Right cardiac atrium (tissue), 5 donors: ENCODE data around the gene WDTC1. TPM values are rescaled to one million over a fixed set of nuclear protein-coding genes. Genes with fewer than 3 reads are reported as not detected.

Source experiments
- ATAC-seq, 2 donors: fragments of 200-7000 bp; cut with Tn5 transposase; one replicate each; pipeline versions ENCODE4 v1.8.0 to v1.9.1; 2020; ENCODE audit warnings: moderate library complexity in 2 of 2, mild to moderate bottlenecking in 1 of 2
- DNase-seq, 3 donors: peaks; one replicate each; pipeline ENCODE4 v3.0.0-alpha.2; 2020
- H3K27ac ChIP-seq: one replicate; pipeline ENCODE4 v1.5.1; 2013; ENCODE audit warnings: mild to moderate bottlenecking, low read length, control low read depth, moderate library complexity
- H3K27me3 ChIP-seq: one replicate; pipeline ENCODE4 v1.6.1; 2013; ENCODE audit not compliant: control insufficient read depth, insufficient read depth
- H3K4me1 ChIP-seq: one replicate; pipeline ENCODE4 v1.6.1; 2013; ENCODE audit warnings: low read length; ENCODE audit not compliant: control insufficient read depth, insufficient read depth
- H3K4me3 ChIP-seq: one replicate; pipeline ENCODE4 v1.5.1; 2013; ENCODE audit warnings: low read length, control low read depth
- H3K9me3 ChIP-seq: one replicate; pipeline ENCODE4 v1.6.1; 2013; ENCODE audit warnings: low read length; ENCODE audit not compliant: control insufficient read depth
- WGBS: extraction: QIAGEN DNeasy Blood & Tissue Kit; methylation state at CpG from one replicate; pipeline ENCODE4 v1.1.7; 2013; 5-methylcytosine and 5-hydroxymethylcytosine counted together
- intact Hi-C, 4 donors: fragments of 100-400 bp; cut with DNase I; formaldehyde crosslinking; loops; one replicate each; pipeline versions ENCODE4 v1.11.0 to v1.14.0; 2022 to 2023
- polyA plus RNA-seq: library from polyadenylated mRNA; stranded (reverse); fragments of 200-250 nt; gene quantifications from one replicate; pipeline ENCODE4 v1.2.3, GENCODE V29; 2013
- total RNA-seq, 4 donors: library from RNA; stranded (reverse); fragmentation: NEBNext Ultra II Directional; extraction: Animal tissue kit (Norgen Biotek cat#: 25700); gene quantifications; one replicate each; pipeline ENCODE4 v1.2.1, GENCODE V29; 2021
- donor health status: healthy with polysubstance abuse.
- donor health status: DM: no; HTN: yes; CAD: no.
- donor health status: DM: no; HTN: no; CAD: no.
- donor health status: DM: no; HTN: yes; CAD: no; lungs with severe emphysema.
- donor health status: DM: yes; HTN: yes; CAD: no.

The WDTC1 gene
- total and polyA plus RNA-seq, 5 donors: 53.0 to 75.2 (median 70.9) TPM

DNA sequence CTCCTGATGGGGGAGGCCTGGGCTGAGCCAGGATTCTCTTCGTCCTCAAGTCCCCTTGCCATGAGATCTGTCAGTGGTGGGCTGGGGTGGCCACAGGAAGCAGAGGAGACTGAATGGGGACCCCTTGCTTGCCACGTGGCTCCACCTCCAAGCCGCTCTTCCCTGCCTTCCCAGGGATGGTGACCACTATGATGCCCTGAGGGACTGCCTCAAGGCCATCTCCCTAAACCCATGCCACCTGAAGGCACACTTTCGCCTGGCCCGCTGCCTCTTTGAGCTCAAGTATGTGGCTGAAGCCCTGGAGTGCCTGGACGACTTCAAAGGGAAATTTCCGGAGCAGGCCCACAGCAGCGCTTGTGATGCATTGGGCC, 66.6 kb downstream of the WDTC1 start:
- H3K4me1 ChIP-seq: peaks cover 13% of the 10 kb centered on the region

GRCh38 chr1:27301582-27302199, 67.3 kb downstream of the WDTC1 start:
- H3K27ac ChIP-seq: no peak overlapping the region
- peaks cover 13% of the 10 kb centered on the region for H3K4me1 ChIP-seq
- no peaks in the 10 kb centered on the region for H3K9me3 ChIP-seq
- ATAC-seq: no peak
- intact Hi-C loops: loop anchor here in 3 of 4 donors (2.0 to 5.0 kb wide), 5 partner anchors 87 to 356 kb away; partner anchors contain the start of gene GPR3 (in 1 of the 3)
- H3K4me3 ChIP-seq: no peak overlapping the region
- 84% methylated on average over 10 of the region's 10 CpGs for WGBS
- no peaks in the 10 kb centered on the region for H3K27me3 ChIP-seq
- DNase-seq: no peak

More for the DNA sequence above, 66.6 kb downstream of the WDTC1 start:
- peak in 1 of 3 donors; percentile 69 for DNase-seq
- Histone ChIP-seq H3K4me3 (no peak overlapping the region), H3K9me3 (no peaks in the 10 kb centered on the region), H3K27me3 (no peaks in the 10 kb centered on the region), H3K27ac (no peak overlapping the region)
- ATAC-seq: no peak
- 64% methylated on average over 8 of the region's 8 CpGs for WGBS
- intact Hi-C loops: loop anchor here in 3 of 4 donors (2.0 to 5.0 kb wide), 5 partner anchors 88 to 356 kb away; partner anchors contain the start of gene GPR3 (in 1 of the 3)

- WGBS: 96% methylated on average over 2 of the region's 2 CpGs
- intact Hi-C loops: loop anchor here in 2 of 4 donors (5.0 kb wide), 3 partner anchors 90 to 355 kb away; partner anchors contain the start of gene GPR3 (in 1 of the 2)
Observed at GRCh38 chr1:27302612-27303011, 68.2 kb downstream of the WDTC1 start.

DNA sequence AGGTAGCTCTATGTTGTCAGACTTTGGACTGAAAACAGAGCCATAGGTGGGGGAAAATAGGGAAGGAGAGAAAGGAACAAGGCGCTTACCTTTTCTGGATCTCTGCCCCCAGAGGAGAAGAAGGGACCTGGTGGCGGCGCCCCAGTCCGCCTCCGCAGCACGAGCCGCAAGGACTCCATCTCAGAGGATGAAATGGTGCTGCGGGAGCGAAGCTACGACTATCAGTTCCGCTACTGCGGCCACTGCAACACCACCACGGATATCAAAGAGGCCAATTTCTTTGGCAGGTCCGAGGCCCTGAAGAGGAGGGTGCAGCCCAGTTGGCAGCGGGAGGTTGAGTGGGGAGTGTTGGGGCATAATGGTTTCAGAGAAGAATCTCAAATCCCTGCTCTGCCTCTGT, 69.1 kb downstream of the WDTC1 start:
- 90% methylated on average over 15 of the region's 15 CpGs for WGBS
- no peak for DNase-seq

More at GRCh38 chr1:27302612-27303011, 68.2 kb downstream of the WDTC1 start:
- DNase-seq: no peak
- ATAC-seq: no peak
- no peaks in the 10 kb centered on the region for H3K27me3 ChIP-seq
- H3K9me3 ChIP-seq: no peaks in the 10 kb centered on the region
- peaks cover 13% of the 10 kb centered on the region for H3K4me1 ChIP-seq
- H3K4me3 ChIP-seq: no peak overlapping the region
- no peak overlapping the region for H3K27ac ChIP-seq

DNA sequence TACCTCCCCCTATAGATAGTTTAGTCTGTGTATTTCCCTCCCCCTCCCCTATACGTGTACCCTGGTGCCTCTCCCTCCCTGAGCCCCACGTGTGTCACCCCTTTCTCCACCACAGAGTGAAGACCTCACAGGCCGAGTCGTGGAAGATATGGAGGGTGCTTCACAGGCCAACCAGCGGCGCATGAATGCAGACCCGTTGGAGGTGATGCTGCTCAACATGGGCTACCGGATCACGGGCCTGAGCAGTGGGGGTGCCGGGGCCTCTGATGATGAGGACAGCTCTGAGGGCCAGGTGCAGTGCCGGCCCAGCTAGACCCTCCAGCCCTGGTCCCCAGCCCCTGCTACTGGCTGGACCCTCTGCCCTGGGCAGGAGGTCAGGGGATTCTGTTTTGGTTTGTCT, 71.6 kb downstream of the WDTC1 start:
- Histone ChIP-seq H3K9me3 (no peaks in the 10 kb centered on the region), H3K4me3 (no peak overlapping the region), H3K4me1 (no peaks in the 10 kb centered on the region), H3K27me3 (no peaks in the 10 kb centered on the region), H3K27ac (no peak overlapping the region)
- ATAC-seq (no peak), DNase-seq (peak in 1 of 3 donors; percentile 38)
- intact Hi-C loops: no loop called here
- 87% methylated on average over 11 of the region's 11 CpGs for WGBS

More for the DNA sequence above, 69.1 kb downstream of the WDTC1 start:
- intact Hi-C loops: loop anchor here in 2 of 4 donors (5.0 kb wide), 3 partner anchors 89 to 354 kb away; partner anchors contain the start of gene GPR3 (in 1 of the 2)
- Histone ChIP-seq H3K4me3 (no peak overlapping the region), H3K27ac (no peak overlapping the region), H3K4me1 (peaks cover 13% of the 10 kb centered on the region), H3K9me3 (no peaks in the 10 kb centered on the region), H3K27me3 (no peaks in the 10 kb centered on the region)
- no peak for ATAC-seq

- ATAC-seq: peak; percentile 8 to 17
- WGBS: 82% methylated on average over 11 of the region's 11 CpGs
- H3K9me3 ChIP-seq: no peaks in the 10 kb centered on the region
- no peaks in the 10 kb centered on the region for H3K27me3 ChIP-seq
- no peaks in the 10 kb centered on the region for H3K4me1 ChIP-seq
- H3K4me3 ChIP-seq: no peak overlapping the region
- intact Hi-C loops: no loop called here
- H3K27ac ChIP-seq: no peak overlapping the region
- DNase-seq: no peak
Observed at GRCh38 chr1:27306892-27307761, 72.7 kb downstream of the WDTC1 start.

DNA sequence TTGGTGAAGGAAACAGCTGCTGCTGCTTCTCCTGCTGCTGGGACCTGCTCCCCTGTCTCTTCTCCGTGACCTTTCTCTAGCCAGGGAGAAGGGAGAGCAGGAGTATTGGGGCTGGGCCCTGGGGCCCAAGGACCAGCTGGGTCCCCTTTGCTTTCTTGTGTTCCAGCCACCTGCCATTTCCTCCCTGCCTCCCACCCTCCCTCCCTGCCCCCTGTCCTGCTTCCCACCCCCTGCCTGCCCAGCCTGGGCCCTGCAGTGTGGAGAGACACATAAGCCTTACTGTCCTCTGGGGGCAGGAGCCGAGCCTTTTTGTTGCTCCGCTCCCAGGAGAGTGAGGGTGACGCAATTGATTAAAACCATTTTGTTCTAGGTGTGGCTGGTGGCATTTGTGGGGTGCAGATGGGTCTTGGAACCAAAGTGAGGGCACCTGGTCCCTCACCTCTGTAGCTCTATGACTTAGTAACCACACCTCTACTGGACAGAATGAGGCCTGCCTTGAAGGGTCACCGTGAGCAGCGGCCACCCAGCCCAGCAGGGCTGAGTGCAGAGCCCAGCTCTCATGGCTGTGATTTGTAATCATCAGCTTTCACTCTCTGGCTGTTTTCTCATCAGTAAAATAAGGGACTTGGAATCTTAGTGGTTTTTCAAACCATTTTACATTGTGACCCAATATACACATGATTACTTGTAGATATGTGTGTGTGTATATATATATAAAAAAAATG, 73.6 kb downstream of the WDTC1 start:
- ATAC-seq (no peak), DNase-seq (no peak)
- WGBS: 86% methylated on average over 6 of the region's 6 CpGs
- intact Hi-C loops: no loop called here
- Histone ChIP-seq H3K4me3 (no peak overlapping the region), H3K27ac (no peak overlapping the region), H3K9me3 (no peaks in the 10 kb centered on the region), H3K4me1 (no peaks in the 10 kb centered on the region), H3K27me3 (no peaks in the 10 kb centered on the region)

DNA sequence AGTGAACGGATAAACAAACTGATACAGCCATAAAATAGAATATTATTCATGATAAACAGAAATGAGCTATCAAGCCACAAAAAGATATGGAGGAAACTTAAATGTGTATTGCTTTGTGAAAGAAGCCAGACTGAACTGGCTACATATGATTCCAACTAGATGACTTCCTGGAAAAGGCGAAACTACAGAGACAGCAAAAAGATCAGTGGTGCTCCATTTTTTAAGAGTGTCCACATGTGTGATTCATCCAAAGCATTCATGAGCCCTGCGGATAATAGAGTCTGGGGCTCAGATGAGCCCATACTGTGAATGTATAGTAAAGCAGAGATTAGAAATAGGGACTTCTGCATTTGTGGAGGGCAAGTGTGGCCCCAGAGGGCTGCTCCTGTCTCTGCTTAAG, 79.7 kb downstream of the WDTC1 start:
- Histone ChIP-seq H3K4me3 (no peak overlapping the region), H3K27ac (no peak overlapping the region), H3K4me1 (no peaks in the 10 kb centered on the region), H3K27me3 (no peaks in the 10 kb centered on the region), H3K9me3 (no peaks in the 10 kb centered on the region)
- intact Hi-C loops: no loop called here
- DNase-seq: no peak
- WGBS: 69% methylated on average over 3 of the region's 3 CpGs
- no peak for ATAC-seq

DNA sequence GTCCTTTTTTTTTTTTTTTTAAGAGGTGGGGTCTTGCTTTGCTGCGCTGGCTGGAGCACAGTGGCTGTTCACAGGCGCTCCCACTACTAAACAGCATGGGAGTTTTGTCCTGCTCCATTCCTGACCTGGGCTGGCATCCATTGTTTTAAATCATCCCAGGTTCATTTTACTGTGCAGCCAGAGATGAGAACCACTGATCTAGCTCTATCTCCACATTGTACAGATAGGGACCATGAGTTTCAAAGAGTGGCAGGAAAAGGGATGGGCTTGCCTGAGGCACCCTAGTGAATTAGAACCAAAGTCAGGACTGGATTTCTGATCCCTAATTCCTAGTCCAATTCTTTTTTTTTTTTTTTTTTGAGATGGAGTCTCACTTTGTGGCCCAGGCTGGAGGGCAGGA, 80.3 kb downstream of the WDTC1 start:
- peak in 1 of 2 donors; percentile 43 for ATAC-seq
- intact Hi-C loops: no loop called here
- Histone ChIP-seq H3K27ac (no peak overlapping the region), H3K4me3 (no peak overlapping the region), H3K27me3 (no peaks in the 10 kb centered on the region), H3K4me1 (no peaks in the 10 kb centered on the region), H3K9me3 (no peaks in the 10 kb centered on the region)
- WGBS: 66% methylated on average over 2 of the region's 2 CpGs
- no peak for DNase-seq

DNA sequence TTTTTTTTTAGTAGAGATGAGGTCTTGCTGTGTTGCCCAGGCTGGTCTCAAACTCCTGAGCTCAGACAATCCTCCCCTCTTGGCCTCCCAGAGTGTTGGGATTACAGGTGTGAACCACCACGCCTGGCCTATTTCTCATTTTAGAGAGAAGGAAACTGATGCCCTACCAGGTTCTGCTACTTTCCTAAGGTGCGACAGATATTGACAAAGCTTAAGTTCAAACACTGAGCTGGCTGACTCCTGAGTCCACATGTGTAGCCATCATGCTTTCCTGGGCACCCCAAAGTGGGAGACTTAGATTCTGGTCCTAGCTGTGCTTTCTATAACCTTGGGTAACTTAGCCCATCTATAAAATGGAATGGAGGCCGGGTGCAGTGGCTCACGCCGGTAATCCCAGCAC, 82.4 kb downstream of the WDTC1 start:
- DNase-seq (no peak), ATAC-seq (no peak)
- H3K27me3 ChIP-seq: no peaks in the 10 kb centered on the region
- intact Hi-C loops: no loop called here
- no peaks in the 10 kb centered on the region for H3K9me3 ChIP-seq
- H3K4me1 ChIP-seq: no peaks in the 10 kb centered on the region
- no peak overlapping the region for H3K27ac ChIP-seq
- WGBS: 86% methylated on average over 5 of the region's 5 CpGs
- H3K4me3 ChIP-seq: no peak overlapping the region
